AG09319 (cell line): ENCODE results near the gene CELSR3.

Experiments
- DNase-seq: peaks from one replicate; pipeline ENCODE4 v3.0.0-alpha.2; 2010; ENCODE audit warnings: low read depth; ENCODE audit errors: extremely low read depth
- TF ChIP-seq, protein P1 (sequence below): IDR thresholded peaks from 2 replicates; pipeline ENCODE4 v1.5.1; 2011; ENCODE audit warnings: low read depth, mild to moderate bottlenecking, inconsistent platforms, low read length, moderate library complexity

Gene CELSR3

GRCh38 chr3:48607519-48607918, 55.2 kb downstream of the CELSR3 start:
- no peak for DNase-seq
- TF ChIP-seq, protein P1, sequence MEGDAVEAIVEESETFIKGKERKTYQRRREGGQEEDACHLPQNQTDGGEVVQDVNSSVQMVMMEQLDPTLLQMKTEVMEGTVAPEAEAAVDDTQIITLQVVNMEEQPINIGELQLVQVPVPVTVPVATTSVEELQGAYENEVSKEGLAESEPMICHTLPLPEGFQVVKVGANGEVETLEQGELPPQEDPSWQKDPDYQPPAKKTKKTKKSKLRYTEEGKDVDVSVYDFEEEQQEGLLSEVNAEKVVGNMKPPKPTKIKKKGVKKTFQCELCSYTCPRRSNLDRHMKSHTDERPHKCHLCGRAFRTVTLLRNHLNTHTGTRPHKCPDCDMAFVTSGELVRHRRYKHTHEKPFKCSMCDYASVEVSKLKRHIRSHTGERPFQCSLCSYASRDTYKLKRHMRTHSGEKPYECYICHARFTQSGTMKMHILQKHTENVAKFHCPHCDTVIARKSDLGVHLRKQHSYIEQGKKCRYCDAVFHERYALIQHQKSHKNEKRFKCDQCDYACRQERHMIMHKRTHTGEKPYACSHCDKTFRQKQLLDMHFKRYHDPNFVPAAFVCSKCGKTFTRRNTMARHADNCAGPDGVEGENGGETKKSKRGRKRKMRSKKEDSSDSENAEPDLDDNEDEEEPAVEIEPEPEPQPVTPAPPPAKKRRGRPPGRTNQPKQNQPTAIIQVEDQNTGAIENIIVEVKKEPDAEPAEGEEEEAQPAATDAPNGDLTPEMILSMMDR, result no peak

DNA sequence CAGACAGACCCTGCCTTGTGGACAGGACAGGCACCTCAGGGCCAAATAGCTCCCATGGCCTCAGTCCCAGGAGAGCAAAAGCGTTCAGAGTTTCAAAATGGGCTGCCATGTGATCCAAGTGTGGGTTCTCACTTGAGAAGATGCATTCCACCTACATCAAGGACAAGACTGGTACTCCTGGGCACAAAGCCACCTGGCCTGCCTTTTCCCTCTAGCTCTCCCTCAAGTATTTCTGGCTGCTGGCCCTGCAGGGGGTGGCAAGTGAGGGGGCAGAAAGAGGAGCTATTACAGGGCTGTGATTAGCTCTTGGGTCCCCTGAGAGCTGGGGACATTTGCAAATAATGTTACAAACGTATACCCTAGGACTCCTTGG, 61.1 kb downstream of the CELSR3 start:
- TF ChIP-seq, protein P1, result no peak
- no peak for DNase-seq

DNA sequence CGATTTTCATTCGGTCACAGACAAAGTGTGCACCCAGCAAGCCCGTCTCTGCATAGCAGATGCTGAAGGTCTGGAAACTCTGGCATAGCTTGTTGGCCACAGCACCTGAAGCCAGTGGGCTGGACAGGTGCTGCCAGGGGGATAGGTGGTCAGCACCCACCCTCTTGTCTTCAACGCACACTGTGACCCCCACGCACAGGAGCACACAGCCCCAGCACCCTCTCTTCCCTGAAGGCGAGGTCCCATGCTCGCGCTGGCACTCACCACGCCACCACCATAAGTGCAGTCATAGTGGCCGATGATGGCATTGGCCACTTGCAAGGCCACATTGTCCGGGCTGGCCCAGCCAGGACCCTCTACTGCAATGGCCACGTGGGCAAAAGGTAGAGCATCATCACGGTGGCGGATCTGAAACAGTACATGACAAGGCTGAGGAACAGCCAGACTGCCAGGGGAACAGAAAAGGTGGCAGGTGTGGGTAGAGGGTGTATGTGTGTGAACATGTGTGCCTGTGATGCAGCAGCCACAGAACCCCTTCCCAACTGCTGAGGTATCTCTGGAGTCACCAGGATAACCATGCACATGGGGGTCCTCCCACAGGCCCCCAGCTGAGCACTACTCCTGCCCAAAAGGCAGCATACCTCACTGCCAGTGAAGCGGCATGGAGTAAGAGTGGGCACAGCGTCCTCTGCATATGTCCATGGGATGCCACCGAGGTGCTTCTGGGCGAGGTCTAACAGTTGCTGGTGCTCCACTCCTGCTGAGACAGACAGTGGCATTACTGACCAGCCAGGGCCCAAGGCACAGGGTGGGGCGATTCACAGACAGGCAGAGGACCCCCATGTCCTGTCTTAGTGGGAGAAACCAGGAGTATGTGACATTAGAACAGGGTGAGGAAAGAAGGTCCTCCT, 61.7 kb downstream of the CELSR3 start:
- no peak for DNase-seq
- TF ChIP-seq, protein P1, result no peak

GRCh38 chr3:48599509-48600285, 63.0 kb downstream of the CELSR3 start:
- DNase-seq, result no peak
- TF ChIP-seq, protein P1, result no peak

DNA sequence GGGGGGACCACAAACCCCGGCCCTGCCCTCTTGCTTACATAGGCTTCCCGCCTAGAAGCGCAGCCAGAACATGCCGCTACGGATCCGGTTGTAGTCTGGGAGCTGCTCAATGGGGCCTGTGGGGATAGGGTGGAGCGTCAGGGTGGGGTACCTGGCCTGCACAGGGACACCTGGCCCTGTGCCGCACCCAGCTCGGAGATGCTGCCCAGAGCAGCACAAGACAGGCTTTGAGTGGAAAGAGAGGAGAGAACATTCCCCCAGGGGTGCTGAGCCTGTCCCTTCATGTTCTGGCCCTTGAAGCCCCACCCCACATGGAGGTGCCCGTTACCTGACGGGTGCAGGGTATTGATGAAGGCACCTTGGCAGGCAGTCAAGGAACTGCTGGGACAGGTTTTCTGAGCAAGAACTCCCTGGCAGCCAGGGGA, 63.6 kb downstream of the CELSR3 start:
- no peak for DNase-seq
- TF ChIP-seq, protein P1, result no peak

GRCh38 chr3:48598323-48599076, 64.2 kb downstream of the CELSR3 start:
- peak; percentile 88 for DNase-seq
- TF ChIP-seq, protein P1, result no peak
